CD14-positive monocyte (primary cell): ENCODE measurements around the gene FOXG1. TPM values are rescaled to one million over a fixed set of nuclear protein-coding genes. Genes with fewer than 3 reads are reported as not detected.

Experiments used
- DNase-seq, 3 donors: peaks; one replicate each; pipeline ENCODE4 v3.0.0-alpha.2; 2011 to 2022
- H2AFZ ChIP-seq: 2 replicates; pipeline ENCODE4 v1.6.0; 2012; ENCODE audit warnings: mild to moderate bottlenecking, low read depth, low read length, inconsistent platforms; ENCODE audit not compliant: insufficient read depth, poor library complexity, severe bottlenecking
- H3K27ac ChIP-seq, 2 donors: 1 replicate in 1 of 2; 2 replicates in 1 of 2; pipeline ENCODE4 v1.5.1; 2012 to 2013; ENCODE audit warnings: low read length in 2 of 2, control low read depth in 1 of 2, inconsistent platforms in 1 of 2, low read depth in 1 of 2, mild to moderate bottlenecking in 1 of 2
- H3K27me3 ChIP-seq, 2 donors: one replicate each; pipeline versions ENCODE4 v1.6.0 to v1.6.1; 2011 to 2013; ENCODE audit warnings: low read length in 2 of 2; ENCODE audit not compliant: control insufficient read depth in 2 of 2, insufficient read depth in 2 of 2
- H3K36me3 ChIP-seq, 2 donors: replicated peaks in 1 of 2; 1 replicate in 1 of 2; 2 replicates in 1 of 2; pipeline versions ENCODE4 v1.5.1 to v1.6.1; 2012 to 2013; ENCODE audit warnings: low read length in 2 of 2, control low read depth in 1 of 2, inconsistent platforms in 1 of 2, mild to moderate bottlenecking in 1 of 2; ENCODE audit not compliant: insufficient read depth in 2 of 2, control insufficient read depth in 1 of 2
- H3K4me1 ChIP-seq, 2 donors: 1 replicate in 1 of 2; 2 replicates in 1 of 2; pipeline versions ENCODE4 v1.5.1 to v1.6.1; 2012 to 2013; ENCODE audit warnings: low read length in 2 of 2, control low read depth in 1 of 2, inconsistent platforms in 1 of 2, mild to moderate bottlenecking in 1 of 2, moderate library complexity in 1 of 2; ENCODE audit not compliant: insufficient read depth in 2 of 2, control insufficient read depth in 1 of 2
- H3K4me2 ChIP-seq: replicated peaks from 2 replicates; pipeline ENCODE3; 2012; ENCODE audit warnings: low read length, moderate library complexity, mild to moderate bottlenecking; ENCODE audit not compliant: poor library complexity, severe bottlenecking; ENCODE audit errors: extremely low read depth
- H3K4me3 ChIP-seq, 3 experiments: fragments of 200-600 bp in 1 of 3; sonication (generic) in 1 of 3; replicated peaks in 1 of 3; 1 replicate in 2 of 3; 2 replicates in 1 of 3; pipeline ENCODE4 v1.5.1; 2011 to 2013; ENCODE audit warnings: low read length in 3 of 3, mild to moderate bottlenecking in 3 of 3, control low read depth in 2 of 3, low read depth in 2 of 3, inconsistent platforms in 1 of 3, moderate library complexity in 1 of 3
- H3K79me2 ChIP-seq: 2 replicates; pipeline ENCODE4 v1.6.0; 2012; ENCODE audit warnings: mild to moderate bottlenecking, control low read depth, inconsistent platforms, low read length, moderate library complexity; ENCODE audit not compliant: insufficient read depth
- H3K9ac ChIP-seq: 2 replicates; pipeline ENCODE4 v1.6.0; 2017; ENCODE audit warnings: low read length, mild to moderate bottlenecking; ENCODE audit not compliant: insufficient read depth, poor library complexity, severe bottlenecking
- H3K9me3 ChIP-seq, 2 donors: replicated peaks in 1 of 2; 1 replicate in 1 of 2; 2 replicates in 1 of 2; pipeline versions ENCODE4 v1.5.1 to v1.6.1; 2012 to 2013; ENCODE audit warnings: low read length in 2 of 2, control low read depth in 1 of 2; ENCODE audit not compliant: control insufficient read depth in 1 of 2, insufficient read depth in 1 of 2
- H4K20me1 ChIP-seq: 2 replicates; pipeline ENCODE4 v1.6.0; 2012; ENCODE audit warnings: mild to moderate bottlenecking, low read length, control low read depth, moderate library complexity; ENCODE audit not compliant: insufficient read depth
- H3K27ac Mint-ChIP-seq, 7 donors: one replicate each; pipeline ENCODE4 v1.8.0; 2020; ENCODE audit warnings: mild to moderate bottlenecking in 7 of 7, mixed read lengths in 7 of 7, moderate library complexity in 6 of 7, inconsistent platforms in 2 of 7
- H3K27me3 Mint-ChIP-seq, 3 donors: one replicate each; pipeline ENCODE4 v1.8.0; 2021 to 2022; ENCODE audit warnings: low read depth in 3 of 3, mild to moderate bottlenecking in 3 of 3, mixed read lengths in 3 of 3, moderate library complexity in 3 of 3, inconsistent platforms in 1 of 3
- H3K36me3 Mint-ChIP-seq, 2 donors: one replicate each; pipeline ENCODE4 v1.8.0; 2020; ENCODE audit warnings: mixed read lengths in 2 of 2, inconsistent platforms in 1 of 2, mild to moderate bottlenecking in 1 of 2
- H3K4me1 Mint-ChIP-seq: one replicate; pipeline ENCODE4 v1.8.0; 2020; ENCODE audit warnings: mild to moderate bottlenecking, mixed read lengths
- H3K4me3 Mint-ChIP-seq, 2 donors: one replicate each; pipeline ENCODE4 v1.8.0; 2020; ENCODE audit warnings: mild to moderate bottlenecking in 2 of 2, mixed read lengths in 2 of 2, moderate library complexity in 1 of 2
- H3K9me3 Mint-ChIP-seq, 7 donors: one replicate each; pipeline ENCODE4 v1.8.0; 2020 to 2022; ENCODE audit warnings: mixed read lengths in 7 of 7, mild to moderate bottlenecking in 6 of 7, moderate library complexity in 6 of 7, inconsistent platforms in 2 of 7
- CTCF ChIP-seq: fragments of 200-600 bp; IDR thresholded peaks from one replicate; pipeline ENCODE4 v1.8.0; 2022; ENCODE audit warnings: antibody characterized with exemption, mild to moderate bottlenecking
- WGBS: methylation state at CpG from one replicate; pipeline ENCODE4 v1.1.5; 2013; ENCODE audit warnings: missing lambda C conversion rate; ENCODE audit not compliant: insufficient coverage; 5-methylcytosine and 5-hydroxymethylcytosine counted together
- intact Hi-C, 2 donors: fragments of 100-400 bp; cut with micrococcal nuclease; formaldehyde crosslinking; loops; one replicate each; pipeline versions ENCODE4 v1.15.0 to v1.15.1; 2023
- polyA plus RNA-seq, 3 donors: library from polyadenylated mRNA; depleted of rRNA in 1 of 3; unstranded in 2 of 3; stranded (reverse) in 1 of 3; fragments of 300-500 nt in 2 of 3; fragments of >200 nt in 1 of 3; fragmentation: Illumina TruSeq in 2 of 3; gene quantifications; 1 replicate in 2 of 3; 2 replicates in 1 of 3; pipeline ENCODE4 v1.2.3, GENCODE V29; 2012 to 2021

The FOXG1 gene
- polyA plus RNA-seq, 3 donors, result not detected

GRCh38 chr14:28779456-28779855 lies 12.9 kb downstream of the FOXG1 start:
- peaks cover 4 to 33% of the 10 kb centered on the region in 2 donors for H3K9me3 ChIP-seq
- no peak for TF ChIP-seq CTCF
- peaks cover 77 to 99% of the 10 kb centered on the region in 2 donors for H3K27me3 ChIP-seq
- Mint-ChIP-seq H3K27ac (no peak overlapping the region), H3K9me3 (peaks cover 7 to 33% (median 18%) of the 10 kb centered on the region in 7 donors), H3K27me3 (peaks cover 75 to 88% (median 79%) of the 10 kb centered on the region in 3 donors), H3K4me3 (peak overlapping the region in 1 of 2 donors; percentile 54), H3K4me1 (no peaks in the 10 kb centered on the region), H3K36me3 (no peaks in the 10 kb centered on the region)
- H3K79me2 ChIP-seq, result no peaks in the 10 kb centered on the region
- H3K4me2 ChIP-seq, result no peak overlapping the region
- no peaks in the 10 kb centered on the region for H3K36me3 ChIP-seq
- DNase-seq, result no peak
- H3K9ac ChIP-seq, result no peak overlapping the region
- no peak overlapping the region for H2AFZ ChIP-seq
- H3K4me1 ChIP-seq, result no peaks in the 10 kb centered on the region
- no peak overlapping the region for H3K27ac ChIP-seq
- H3K4me3 ChIP-seq, result no peak overlapping the region
- H4K20me1 ChIP-seq, result no peaks in the 10 kb centered on the region
- intact Hi-C loops, result no loop called here

- H3K4me3 ChIP-seq, result no peak overlapping the region
- H3K79me2 ChIP-seq, result no peaks in the 10 kb centered on the region
- peak overlapping the region in 1 of 2 donors; percentile 52 for H3K4me3 Mint-ChIP-seq
- H3K27ac ChIP-seq, result no peak overlapping the region
- H3K9me3 ChIP-seq, result peaks cover 7 to 30% of the 10 kb centered on the region in 2 donors
- H3K27me3 Mint-ChIP-seq, result peaks cover 74 to 88% (median 77%) of the 10 kb centered on the region in 3 donors
- no peak overlapping the region for H2AFZ ChIP-seq
- no peak overlapping the region for H3K4me2 ChIP-seq
- no peak for DNase-seq
- WGBS, result 20% methylated on average over 1 of the region's 6 CpGs
- intact Hi-C loops, result no loop called here
- no peak overlapping the region for H3K9ac ChIP-seq
- peaks cover 7% of the 10 kb centered on the region for H3K4me1 Mint-ChIP-seq
- H4K20me1 ChIP-seq, result no peaks in the 10 kb centered on the region
- H3K27ac Mint-ChIP-seq, result no peak overlapping the region
- no peaks in the 10 kb centered on the region for H3K4me1 ChIP-seq
- H3K27me3 ChIP-seq, result peaks cover 71 to 99% of the 10 kb centered on the region in 2 donors
- peaks cover 10 to 32% (median 26%) of the 10 kb centered on the region in 7 donors for H3K9me3 Mint-ChIP-seq
- no peak for TF ChIP-seq CTCF
- H3K36me3 ChIP-seq, result no peaks in the 10 kb centered on the region
- H3K36me3 Mint-ChIP-seq, result peaks cover 2 to 8% of the 10 kb centered on the region in 2 donors
Measured at GRCh38 chr14:28780843-28781820, 14.5 kb downstream of the FOXG1 start.
